NT2/D1 (cell line): ENCODE results near the gene PLCH1.

Experiments
- SUZ12 ChIP-seq: IDR thresholded peaks from 2 replicates; pipeline ENCODE4 v1.6.1; 2011; ENCODE audit not compliant: insufficient read length, insufficient read depth; ENCODE audit errors: extremely low read depth
- YY1 ChIP-seq: IDR thresholded peaks from 2 replicates; pipeline ENCODE4 v1.6.1; 2011; ENCODE audit not compliant: insufficient read length, insufficient read depth
- ZNF274 ChIP-seq: IDR thresholded peaks from 2 replicates; pipeline ENCODE4 v1.6.1; 2011; ENCODE audit warnings: mild to moderate bottlenecking, low read depth, low read length

DNA sequence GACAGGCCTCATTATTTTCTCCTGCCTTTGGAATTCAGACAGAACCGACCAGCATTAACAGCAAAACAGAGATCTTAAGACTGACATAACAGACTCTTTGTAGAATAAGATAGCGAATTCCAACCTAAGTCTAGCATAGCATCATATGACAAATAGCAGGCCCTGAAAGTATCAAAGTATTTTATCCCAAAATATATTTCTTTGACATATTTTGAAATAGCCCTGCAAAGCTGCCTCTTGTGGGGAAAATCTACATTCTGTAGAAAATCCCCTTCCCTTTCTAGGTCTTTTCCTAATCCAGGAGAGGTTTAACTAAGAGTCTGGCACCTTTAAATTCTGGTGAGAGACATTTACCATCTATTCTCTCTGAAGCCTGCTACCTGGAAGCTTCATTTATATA lies 417.0 kb downstream of the PLCH1 start:
- TF ChIP-seq YY1 (no peak), SUZ12 (no peak), ZNF274 (no peak)
